GM21390 (cell line): ENCODE results near the gene USP26.
"Not testable (repeated sequence)": the region's sequence is repeated elsewhere in the genome, so short reads cannot be mapped to it uniquely, and the experiment has no call there.

Source experiments
- ATAC-seq: cut with Tn5 transposase; IDR thresholded peaks from one replicate; pipeline ENCODE4 v1.9.1; 2021; ENCODE audit not compliant: unreplicated experiment

USP26 gene

DNA sequence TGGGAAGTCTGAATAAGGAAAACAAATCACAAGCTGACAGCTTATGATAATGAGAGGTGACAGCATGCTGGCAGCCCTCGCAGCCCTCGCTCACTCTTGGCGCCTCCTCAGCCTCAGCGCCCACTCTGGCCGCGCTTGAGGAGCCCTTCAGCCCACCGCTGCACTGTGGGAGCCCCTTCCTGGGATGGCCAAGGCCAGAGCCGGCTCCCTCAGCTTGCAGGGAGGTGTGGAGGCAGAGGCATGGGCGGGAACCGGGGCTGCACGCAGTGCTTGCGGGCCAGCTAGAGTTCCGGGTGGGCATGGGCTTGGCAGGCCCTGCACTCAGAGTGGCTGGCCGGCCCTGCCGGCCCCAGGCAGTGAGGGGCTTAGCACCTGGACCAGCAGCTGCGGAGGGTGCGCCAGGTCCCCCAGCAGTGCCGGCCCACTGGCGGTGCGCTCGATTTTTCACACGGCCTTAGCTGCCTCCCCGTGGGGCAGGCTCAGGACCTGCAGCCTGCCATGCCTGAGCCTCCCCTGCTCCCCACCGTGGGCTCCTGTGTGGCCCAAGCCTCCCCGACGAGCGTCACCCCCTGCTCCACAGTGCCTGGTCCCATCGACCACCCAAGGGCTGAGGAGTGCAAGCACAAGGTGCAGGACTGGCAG lies 52.6 kb downstream of the USP26 start:
- ATAC-seq, result not testable (repeated sequence)

DNA sequence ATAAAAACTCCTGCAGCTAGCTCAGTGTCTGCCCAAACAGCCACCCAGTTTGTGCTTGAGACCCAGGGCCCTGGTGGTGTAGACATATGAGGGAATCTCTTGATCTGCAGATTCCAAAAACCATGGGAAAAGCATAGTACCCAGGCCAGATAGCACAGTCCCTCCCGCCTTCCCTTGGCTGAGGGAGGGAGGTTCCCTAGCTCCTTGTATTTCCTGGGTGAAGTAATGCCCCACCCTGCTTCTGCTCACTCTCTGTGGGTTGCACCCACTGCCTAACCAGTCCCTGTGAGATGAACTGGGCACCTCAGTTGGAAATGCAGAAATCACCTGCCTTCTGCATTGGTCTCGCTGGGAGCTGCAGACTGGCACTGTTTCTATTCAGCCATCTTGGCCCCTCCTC lies 54.6 kb downstream of the USP26 start:
- ATAC-seq, result no peak

DNA sequence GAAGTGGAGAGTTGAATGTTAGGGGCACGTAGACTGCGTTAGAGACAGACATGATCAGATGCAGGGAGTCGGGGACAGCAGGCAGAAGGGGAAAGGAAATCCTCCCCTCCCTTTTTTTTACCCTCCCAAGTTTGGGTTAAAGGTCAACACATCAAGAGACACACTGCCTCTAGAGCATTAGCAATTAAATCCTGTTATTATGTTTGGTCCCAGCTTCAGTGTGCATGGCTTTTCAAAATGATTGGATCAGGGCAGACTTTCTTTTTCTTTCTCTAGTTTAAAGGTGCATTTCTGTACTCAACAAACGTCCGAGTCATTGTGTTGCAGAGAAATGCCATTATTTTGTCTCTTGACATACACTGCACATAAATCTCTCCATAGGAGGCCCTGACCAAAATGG lies 63.9 kb downstream of the USP26 start:
- no peak for ATAC-seq

DNA sequence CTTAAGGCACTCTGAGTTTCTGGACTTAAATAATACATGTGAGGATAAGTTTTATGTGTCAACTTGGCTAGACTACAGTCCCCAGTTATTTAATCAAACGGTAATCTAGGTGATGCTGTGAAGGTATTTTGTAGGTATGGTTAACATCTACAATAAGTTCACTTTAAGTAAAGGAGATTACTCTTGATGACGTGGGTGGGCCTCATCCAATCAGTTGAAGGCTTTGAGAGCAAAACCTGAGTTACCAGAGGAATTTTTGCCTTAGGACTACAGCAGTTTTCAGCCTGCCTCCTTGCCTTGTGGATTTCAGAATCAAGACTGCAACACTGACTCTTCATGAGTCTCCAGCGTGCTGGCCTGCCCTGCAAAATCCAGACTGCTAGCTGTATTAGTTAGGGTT lies 78.7 kb downstream of the USP26 start:
- no peak for ATAC-seq

DNA sequence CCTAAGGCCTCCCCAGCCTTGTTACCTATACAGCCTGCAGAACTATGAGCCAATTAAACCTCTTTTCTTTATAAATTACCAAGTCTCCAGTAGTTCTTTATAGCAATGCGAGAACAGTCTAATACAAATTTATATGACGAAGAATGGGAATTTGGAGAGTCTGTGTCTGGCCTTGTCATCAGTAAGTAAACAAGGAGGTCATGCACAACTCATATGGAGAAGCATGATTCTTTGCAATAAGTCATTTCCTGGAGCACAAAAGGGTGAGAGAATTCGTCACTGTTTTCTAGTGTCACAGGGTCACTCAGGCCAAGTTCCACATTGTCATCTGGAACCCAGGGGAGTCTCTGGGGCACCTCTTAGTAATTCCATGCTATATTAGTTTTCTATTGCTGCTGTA lies 89.5 kb downstream of the USP26 start:
- ATAC-seq, result no peak

DNA sequence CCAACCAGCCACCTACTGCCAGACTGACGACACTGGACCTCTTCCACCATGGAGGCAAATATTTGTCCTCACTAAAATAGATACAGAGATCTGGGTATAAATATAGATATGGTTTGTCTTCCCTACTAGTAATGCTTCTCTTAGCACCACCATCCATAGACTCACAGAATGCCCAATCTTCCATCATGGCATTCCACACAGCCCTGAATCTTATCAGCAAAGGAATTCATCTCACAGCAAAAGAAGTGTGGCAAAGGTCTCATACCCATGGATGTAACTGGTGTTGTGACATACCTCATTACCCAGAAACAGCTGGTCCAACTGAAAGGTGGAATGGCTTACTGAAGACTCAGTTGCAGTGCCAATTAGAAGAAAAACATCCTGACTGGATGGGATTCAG lies 91.3 kb downstream of the USP26 start:
- ATAC-seq, result no peak

DNA sequence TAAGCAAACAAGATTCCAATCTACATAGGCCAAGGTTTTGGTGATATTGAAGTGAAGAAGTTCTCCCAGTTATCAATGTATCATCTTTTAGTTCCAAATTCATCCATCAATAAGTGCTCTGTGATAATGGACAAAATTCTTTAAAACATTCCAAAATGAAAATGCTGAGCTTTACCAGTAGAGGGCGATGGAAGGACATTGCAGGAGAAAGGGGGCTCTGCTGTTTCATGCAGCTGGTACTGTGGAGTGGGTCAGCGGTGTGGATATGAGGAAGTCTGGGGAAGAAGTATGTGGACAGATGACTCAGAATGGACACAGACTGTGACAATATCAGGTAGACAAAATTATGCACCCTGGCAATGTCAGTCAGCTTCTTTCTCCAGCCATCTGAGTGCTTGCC lies 91.9 kb downstream of the USP26 start:
- no peak for ATAC-seq

DNA sequence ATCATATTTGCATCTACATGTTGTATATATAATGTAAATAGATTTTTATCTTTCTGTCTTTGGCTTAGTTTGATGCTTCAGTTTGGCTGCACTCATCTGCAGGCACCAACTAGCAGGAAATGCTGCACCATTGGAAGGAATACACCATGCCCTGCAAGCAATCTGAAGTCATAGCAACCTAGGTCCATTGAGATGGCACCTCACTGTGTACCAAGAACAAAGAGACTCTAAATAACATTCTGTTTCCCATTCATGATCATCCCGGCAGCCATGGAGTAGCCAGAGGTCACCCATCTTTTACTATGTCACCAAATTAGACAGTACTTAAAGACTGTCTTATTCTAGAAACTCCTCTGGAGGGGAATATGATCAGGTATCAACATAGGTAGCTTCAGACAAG lies 97.7 kb downstream of the USP26 start:
- ATAC-seq, result no peak

DNA sequence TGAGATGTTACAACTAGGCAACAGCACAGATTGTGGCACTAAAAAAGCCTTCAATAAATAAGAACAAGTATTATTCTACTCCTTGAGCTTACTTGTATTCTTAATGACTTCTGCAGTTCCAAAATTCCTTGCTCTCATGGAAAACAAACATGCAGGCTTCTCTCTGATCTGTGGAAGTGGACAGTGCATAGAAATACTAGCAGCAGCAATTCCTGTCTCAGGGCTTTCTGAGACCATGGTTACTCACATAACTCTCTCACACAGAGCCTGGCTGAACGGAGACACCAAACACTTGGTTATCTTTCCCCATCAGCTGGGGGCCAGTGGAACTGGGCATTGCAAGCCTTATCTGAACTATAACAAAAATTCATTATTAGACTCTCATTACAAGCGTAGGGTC lies 106.1 kb downstream of the USP26 start:
- ATAC-seq, result no peak

DNA sequence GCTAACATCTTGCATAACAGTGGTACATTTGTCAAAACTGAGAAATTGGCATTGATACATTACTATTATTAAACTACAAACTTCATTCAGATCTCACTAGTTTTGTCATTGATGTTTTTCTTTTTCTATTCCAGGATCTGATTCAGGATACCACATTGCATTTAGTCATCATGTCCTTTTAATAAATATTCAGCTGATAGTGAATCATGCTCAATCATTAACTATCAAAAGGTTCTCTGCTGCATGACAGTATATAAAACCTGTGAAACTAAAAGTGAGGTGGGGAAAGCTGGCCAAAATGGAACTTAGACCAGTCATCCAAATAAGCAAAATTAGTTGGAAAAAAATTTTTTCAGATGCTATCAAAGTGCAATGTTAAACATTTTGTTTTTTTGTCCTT lies 110.4 kb downstream of the USP26 start:
- ATAC-seq, result no peak

DNA sequence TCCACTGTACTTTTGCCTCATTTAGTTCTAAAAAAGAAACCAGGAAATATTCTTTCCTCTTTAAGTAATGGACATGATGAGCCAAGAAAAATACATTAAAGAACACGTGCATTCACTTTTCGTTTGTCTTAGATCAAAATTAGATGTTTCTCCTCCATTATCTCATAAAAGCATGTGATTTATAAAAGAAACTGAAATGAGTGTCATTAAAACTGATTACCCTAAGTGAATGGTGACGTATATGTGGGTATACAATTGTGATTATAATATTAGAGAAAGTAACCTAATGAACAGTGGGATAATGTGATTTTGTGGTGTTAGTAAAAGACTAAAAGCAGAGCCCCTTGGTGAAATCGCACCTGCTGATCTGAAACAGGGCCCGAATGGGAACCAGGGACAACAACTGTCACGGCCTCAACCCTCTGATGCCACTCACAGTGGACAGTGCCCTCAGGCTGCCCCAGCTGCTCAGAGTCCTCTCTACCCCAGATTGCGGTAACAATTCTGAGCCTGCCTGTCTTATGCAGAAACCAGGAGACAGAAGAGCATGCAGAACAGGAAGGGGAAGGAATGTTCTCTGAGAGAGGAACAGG lies 112.8 kb downstream of the USP26 start:
- ATAC-seq, result no peak

DNA sequence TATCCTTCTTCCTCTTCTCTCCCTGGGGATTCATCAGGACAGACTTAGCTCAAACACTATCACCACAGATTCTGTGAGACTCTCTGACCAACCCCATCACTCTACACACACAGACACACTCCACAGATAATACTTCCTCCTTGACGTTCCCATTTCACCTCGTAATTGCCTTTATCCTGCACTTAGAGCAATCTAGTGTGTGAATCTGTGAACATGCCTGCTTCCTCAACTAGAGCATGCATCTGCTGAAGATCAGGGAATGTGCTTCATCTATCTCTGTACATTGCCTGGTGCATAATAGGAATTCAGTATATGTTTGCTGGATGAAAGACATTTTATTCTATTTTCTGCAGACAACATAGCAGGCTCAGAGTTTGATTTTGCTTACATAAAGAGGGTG lies 113.4 kb downstream of the USP26 start:
- no peak for ATAC-seq

DNA sequence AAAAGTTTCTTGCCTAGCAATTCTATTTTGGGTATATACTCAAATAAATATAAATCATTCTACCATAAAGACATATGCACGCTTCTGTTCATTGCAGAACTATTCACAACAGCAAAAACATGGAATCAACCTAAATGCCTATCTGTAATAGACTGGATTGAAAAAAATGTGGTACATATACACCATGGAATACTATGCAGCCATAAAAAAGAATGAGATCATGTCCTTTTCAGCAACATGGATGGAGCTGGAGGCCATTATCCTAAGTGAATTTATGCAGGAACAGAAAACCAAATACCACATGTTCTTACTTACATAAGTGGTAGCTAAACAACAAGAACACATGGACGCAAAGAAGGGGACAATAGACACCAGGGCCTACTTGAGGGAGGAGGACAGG lies 116.9 kb downstream of the USP26 start:
- ATAC-seq, result not testable (repeated sequence)
